ENCODE results near the gene IL3. TPM values are rescaled to one million over a fixed set of nuclear protein-coding genes. Genes with fewer than 3 reads are reported as not detected.
A peak's percentile ranks its signal among the peaks of the same experiment; 100 is the strongest.

Gene IL3
- total and polyA plus RNA-seq, 9 of the 15 experiments (the other 6 are each of a cell fraction or from before 2014, with no cell fraction given), result not detected

DNA sequence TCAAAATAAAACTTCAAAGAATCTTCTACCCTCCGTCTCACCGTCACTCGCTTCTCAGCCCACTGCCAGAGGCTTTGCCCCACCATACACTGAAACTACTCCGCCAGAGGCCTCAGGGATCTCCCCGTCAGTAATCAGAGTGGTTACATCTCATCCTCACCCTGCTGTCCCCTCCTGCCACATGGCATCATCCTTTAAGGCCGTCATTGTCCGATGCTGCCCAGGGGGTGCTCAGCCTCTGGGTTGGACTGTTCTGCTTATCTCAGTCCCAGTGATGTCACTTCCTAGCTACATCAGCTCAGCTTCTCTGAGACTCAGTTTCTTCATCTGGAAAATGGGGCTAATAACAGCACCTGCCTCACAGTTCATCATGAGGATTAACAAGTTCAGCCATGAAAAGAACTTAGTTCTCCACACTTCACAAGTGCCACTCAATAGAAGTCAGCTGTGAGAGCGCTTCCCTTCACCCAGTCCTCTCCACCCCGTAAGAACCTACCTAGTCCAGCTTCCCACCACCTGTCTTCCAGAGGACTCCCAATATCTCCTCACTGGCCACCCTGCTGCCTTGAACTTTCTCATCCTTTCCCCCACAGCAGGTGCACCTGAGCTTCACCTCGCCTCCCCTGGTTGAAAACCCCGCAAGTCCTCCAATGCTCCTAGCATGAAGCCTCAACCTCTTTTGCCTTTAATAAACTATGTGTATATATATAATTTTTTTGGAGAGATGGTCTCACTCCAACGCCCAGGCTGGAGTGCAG is 2.8 kb upstream of the IL3 start (continued):
- TF ChIP-seq ELF1 (tag; IDR thresholded peaks at IDR 0.05) (no peak), LCOR (CRISPR knock-in tag; IDR thresholded peaks at IDR 0.05) (no peak), RCOR1 (IDR thresholded peaks at IDR 0.05; ENCODE audit: borderline replicate concordance in 1 of 2, low read depth in 2 of 2, low read length in 2 of 2) (peak in 1 of 2 experiments; percentile 29; a peak in 1 of 4 replicates)
- TF ChIP-seq, protein P1, sequence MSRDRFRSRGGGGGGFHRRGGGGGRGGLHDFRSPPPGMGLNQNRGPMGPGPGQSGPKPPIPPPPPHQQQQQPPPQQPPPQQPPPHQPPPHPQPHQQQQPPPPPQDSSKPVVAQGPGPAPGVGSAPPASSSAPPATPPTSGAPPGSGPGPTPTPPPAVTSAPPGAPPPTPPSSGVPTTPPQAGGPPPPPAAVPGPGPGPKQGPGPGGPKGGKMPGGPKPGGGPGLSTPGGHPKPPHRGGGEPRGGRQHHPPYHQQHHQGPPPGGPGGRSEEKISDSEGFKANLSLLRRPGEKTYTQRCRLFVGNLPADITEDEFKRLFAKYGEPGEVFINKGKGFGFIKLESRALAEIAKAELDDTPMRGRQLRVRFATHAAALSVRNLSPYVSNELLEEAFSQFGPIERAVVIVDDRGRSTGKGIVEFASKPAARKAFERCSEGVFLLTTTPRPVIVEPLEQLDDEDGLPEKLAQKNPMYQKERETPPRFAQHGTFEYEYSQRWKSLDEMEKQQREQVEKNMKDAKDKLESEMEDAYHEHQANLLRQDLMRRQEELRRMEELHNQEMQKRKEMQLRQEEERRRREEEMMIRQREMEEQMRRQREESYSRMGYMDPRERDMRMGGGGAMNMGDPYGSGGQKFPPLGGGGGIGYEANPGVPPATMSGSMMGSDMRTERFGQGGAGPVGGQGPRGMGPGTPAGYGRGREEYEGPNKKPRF (IDR thresholded peaks at IDR 0.05; ENCODE audit: low read depth, low read length), result no peak

DNA sequence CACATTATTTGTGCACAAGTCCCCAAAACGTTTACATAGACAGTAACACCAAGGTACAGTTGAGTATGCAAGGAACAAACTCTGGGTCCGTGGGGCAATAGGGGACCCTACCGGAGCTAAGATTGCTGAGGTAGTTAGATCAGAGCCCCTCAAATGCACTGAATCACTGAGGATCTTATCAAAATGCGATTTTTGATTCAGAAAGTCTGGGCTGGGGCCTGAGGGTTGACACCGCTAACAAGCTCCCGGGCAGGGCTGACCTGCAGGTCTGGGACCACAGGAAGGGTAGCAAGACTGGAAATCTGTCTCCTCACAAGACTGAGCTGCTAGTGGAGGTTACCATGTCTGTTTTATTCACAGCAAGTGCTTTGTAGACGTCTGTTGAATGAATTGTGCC is 1.8 kb upstream of the IL3 start:
- H3K4me2 ChIP-seq (ENCODE audit: insufficient read depth, low read length), result no peak overlapping the region
- CTCF ChIA-PET (ENCODE audit: low intra/inter-chr PET ratio), result no interaction called here
- H3K4me3 ChIP-seq, result no peak overlapping the region
- H3K9ac ChIP-seq (ENCODE audit: insufficient read depth in 1 of 2, low read depth in 2 of 2, low read length in 2 of 2), result no peak overlapping the region
- no peaks in the 10 kb centered on the region for H3K36me3 ChIP-seq (ENCODE audit: control insufficient read depth, insufficient read depth, low read length)
- H3K27ac ChIP-seq (ENCODE audit: extremely low read depth, low read depth, low read length), result no peak overlapping the region
- no peaks in the 10 kb centered on the region for H3K9me1 ChIP-seq (ENCODE audit: control insufficient read depth, insufficient read depth, low read length)
- H2AFZ ChIP-seq (ENCODE audit: low read depth, low read length), result no peak overlapping the region
- in situ Hi-C loops (cut with MboI), result loop anchor here (25.0 kb wide), 1 partner anchor 329 kb away; no protein-coding TSS in a partner anchor
- H3K79me2 ChIP-seq (ENCODE audit: control insufficient read depth, insufficient read depth, low read length), result no peaks in the 10 kb centered on the region
- H4K20me1 ChIP-seq (replicated peaks; ENCODE audit: control insufficient read depth, insufficient read depth, low read length), result no peaks in the 10 kb centered on the region
- POLR2A ChIA-PET, result interaction anchor here (0.6 to 1.0 kb wide), 2 partner anchors 13 to 444 kb away, joined by 3 read pairs; no protein-coding TSS in a partner anchor
- ATAC-seq (no peak), DNase-seq (ENCODE audit: extremely low read depth in 1 of 4, low spot score in 3 of 4) (no peak), FAIRE-seq (no peak)
- TF ChIP-seq TEAD4 (IDR thresholded peaks at IDR 0.05; ENCODE audit: low read length) (no peak), TEAD4 (CRISPR knock-in tag; IDR thresholded peaks at IDR 0.05; ENCODE audit: borderline replicate concordance) (no peak), BRCA1 (IDR thresholded peaks at IDR 0.05) (no peak), BRCA1 (CRISPR knock-in tag; IDR thresholded peaks at IDR 0.05) (no peak), SNIP1 (IDR thresholded peaks at IDR 0.05; ENCODE audit: low read depth) (no peak), NR1H2 (CRISPR knock-in tag; IDR thresholded peaks at IDR 0.05) (no peak), CBFA2T3 (IDR thresholded peaks at IDR 0.05) (no peak)
- TF ChIP-seq, protein P2, sequence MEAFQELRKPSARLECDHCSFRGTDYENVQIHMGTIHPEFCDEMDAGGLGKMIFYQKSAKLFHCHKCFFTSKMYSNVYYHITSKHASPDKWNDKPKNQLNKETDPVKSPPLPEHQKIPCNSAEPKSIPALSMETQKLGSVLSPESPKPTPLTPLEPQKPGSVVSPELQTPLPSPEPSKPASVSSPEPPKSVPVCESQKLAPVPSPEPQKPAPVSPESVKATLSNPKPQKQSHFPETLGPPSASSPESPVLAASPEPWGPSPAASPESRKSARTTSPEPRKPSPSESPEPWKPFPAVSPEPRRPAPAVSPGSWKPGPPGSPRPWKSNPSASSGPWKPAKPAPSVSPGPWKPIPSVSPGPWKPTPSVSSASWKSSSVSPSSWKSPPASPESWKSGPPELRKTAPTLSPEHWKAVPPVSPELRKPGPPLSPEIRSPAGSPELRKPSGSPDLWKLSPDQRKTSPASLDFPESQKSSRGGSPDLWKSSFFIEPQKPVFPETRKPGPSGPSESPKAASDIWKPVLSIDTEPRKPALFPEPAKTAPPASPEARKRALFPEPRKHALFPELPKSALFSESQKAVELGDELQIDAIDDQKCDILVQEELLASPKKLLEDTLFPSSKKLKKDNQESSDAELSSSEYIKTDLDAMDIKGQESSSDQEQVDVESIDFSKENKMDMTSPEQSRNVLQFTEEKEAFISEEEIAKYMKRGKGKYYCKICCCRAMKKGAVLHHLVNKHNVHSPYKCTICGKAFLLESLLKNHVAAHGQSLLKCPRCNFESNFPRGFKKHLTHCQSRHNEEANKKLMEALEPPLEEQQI (IDR thresholded peaks at IDR 0.05), result no peak
- WGBS (ENCODE audit: insufficient coverage, low coverage, missing lambda C conversion rate), result 23% methylated on average over 7 of the region's 7 CpGs
- no peaks in the 10 kb centered on the region for H3K9me3 ChIP-seq (replicated peaks; ENCODE audit: control insufficient read depth, insufficient read depth, low read depth, low read length)
- H3K27me3 ChIP-seq (ENCODE audit: control insufficient read depth in 2 of 2, insufficient read depth in 2 of 2, low read length in 2 of 2), result peaks cover 3 to 9% of the 10 kb centered on the region in 2 experiments; a peak in 3 of 5 replicates
- intact Hi-C loops (cut with micrococcal nuclease), result no loop called here
- no TSS peak for BruUV-seq (replicated peaks)
- peaks cover 5 to 17% of the 10 kb centered on the region in 2 experiments; a peak in 4 of 5 replicates for H3K4me1 ChIP-seq (replicated peaks in 1 of 2; ENCODE audit: control insufficient read depth in 2 of 2, insufficient read depth in 2 of 2, low read length in 2 of 2)

Data from K562 (cell line).